ENCODE results near the gene TAS1R3.
"Not testable (repeated sequence)": the region's sequence is repeated elsewhere in the genome, so short reads cannot be mapped to it uniquely, and the experiment has no call there.

Gene TAS1R3

DNA sequence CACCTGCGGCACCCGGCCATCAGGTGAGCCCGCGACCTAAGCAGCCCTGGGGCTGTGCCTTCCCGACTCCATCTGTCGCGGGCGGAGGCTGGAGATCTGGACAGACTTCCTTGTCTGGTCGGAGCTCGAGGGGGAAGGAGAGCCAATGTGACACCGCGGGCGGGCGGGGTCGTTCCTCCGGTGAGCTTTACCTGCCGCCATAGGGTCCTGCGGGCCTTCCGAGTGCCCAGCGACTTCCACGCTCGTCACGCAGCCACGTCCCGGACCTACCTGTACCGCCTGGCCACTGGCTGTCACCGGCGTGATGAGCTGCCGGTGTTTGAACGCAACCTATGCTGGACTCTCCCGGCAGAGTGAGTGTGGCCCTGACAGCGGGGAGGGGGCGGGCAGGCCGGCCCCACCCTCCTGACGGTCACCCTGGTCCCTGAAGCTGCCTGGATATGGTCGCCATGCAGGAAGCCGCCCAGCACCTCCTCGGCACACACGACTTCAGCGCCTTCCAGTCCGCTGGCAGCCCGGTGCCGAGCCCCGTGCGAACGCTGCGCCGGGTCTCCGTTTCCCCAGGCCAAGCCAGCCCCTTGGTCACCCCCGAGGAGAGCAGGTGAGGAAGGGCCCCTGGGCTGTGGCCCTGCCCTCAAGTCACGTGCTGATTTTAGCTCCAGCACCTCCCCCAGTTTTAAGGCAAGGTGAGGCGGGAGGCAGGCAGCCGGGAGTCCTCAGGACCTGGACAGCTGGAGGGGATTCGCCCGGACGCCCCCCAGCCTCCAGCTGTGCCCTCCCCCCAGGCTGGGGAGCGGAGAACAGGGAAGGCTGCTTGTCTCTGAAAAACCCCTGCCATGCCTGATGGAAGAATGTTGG is 21.6 kb upstream of the TAS1R3 start:
- no peak for DNase-seq

DNA sequence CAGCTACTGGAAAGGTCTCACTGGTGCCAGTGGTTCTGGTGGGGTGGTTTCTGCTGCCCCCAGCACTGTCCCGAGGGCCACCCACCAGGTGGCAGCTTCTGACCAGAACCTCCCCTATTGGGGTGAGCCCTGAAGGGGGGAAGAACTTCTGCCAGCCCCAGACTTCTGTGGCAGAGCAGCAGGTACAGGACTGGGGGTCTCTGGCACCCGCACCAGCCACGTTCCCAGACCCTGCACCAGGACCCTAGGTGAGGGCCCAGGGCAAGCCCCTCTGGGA is 21.0 kb upstream of the TAS1R3 start:
- no peak for DNase-seq

DNA sequence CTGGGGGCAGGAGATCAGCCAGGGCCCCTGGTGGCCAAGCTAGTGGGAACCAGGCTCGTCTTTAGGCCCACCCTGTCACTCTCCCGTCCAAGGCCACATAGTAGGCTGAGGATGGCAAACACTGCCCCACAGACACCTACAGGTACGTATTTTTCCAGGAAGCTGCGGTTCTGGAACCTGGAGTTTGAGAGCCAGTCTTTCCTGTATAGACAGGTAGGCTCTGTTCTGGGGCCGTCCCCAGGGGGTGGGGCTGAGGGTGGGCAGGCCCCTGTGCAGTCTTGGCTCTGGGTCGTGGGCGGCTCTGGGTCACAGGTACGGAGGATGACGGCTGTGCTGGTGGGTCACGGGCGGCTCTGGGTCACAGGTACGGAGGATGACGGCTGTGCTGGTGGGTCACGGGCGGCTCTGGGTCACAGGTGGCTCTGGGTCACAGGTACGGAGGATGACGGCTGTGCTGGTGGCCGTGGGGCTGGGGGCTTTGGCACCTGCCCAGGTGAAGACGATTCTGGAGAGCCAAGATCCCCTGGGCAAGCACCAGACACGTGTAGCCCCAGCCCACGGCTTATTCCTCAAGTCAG is 20.5 kb upstream of the TAS1R3 start:
- DNase-seq = no peak

GRCh38 chr1:1311107-1312104 is 19.7 kb upstream of the TAS1R3 start:
- DNase-seq = no peak

- DNase-seq = no peak
These were observed 18.4 kb upstream of the TAS1R3 start for GRCh38 chr1:1312450-1313314.

GRCh38 chr1:1313500-1314236 is 17.4 kb upstream of the TAS1R3 start:
- no peak for DNase-seq

GRCh38 chr1:1314237-1314586 is 16.9 kb upstream of the TAS1R3 start:
- no peak for DNase-seq

DNA sequence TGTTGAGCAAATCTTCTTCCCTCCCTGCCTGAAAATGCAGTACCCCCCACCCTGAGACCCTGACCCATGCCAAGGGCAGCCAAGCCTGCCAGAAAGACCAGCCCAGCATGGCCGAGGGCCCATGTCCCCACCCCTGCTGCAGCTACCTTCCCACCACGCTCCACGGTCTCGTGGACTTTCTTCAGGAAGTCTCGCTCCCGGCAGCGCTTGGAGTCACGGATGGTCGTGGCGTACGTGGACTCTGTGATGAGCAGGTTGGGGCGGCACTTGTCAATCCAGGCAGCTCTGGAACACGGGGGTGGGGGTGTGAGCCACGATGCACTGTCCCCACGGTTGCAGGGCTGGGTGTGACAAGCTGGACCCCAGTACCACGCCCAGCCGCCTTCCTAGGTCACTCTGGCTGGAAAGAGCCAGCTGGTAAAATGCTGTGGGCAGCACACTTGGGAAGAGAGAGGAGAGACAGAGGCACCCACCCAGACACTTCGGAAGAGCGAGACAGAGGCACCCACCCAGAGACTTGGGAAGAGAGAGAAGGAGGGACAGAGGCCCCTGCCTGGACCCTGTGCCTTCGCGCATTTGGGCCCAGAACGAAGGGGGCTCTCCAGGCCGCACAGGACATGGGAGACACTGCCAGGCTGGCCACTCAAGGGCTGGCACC is 16.3 kb upstream of the TAS1R3 start:
- no peak for DNase-seq

DNA sequence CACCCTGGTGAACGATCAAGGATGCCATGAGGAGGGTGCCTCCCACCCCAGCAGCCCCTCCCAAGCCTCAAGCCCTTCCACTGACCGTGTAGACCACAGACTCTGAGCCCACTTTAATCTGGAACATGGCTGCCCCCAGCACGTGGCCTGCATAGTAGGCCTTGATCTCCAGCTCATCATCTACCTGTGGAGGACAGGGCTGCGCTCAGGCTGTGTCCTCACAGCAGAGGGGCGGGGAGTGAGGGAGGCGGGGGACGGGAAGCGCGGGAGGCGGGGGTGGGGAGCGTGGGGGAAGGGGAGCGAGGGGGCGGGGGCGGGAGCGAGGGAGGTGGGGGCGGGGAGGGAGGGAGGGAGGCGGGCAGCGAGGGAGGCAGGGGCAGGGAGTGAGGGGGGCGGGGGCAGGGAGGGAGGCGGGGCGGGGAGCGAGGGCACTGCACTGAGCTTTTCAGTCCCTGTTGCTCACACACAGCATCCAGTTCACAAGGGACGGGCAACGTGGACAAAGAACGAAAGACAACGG is 15.6 kb upstream of the TAS1R3 start:
- no peak for DNase-seq

- not testable (repeated sequence) for DNase-seq
These were observed 14.9 kb upstream of the TAS1R3 start for GRCh38 chr1:1316199-1316598.

DNA sequence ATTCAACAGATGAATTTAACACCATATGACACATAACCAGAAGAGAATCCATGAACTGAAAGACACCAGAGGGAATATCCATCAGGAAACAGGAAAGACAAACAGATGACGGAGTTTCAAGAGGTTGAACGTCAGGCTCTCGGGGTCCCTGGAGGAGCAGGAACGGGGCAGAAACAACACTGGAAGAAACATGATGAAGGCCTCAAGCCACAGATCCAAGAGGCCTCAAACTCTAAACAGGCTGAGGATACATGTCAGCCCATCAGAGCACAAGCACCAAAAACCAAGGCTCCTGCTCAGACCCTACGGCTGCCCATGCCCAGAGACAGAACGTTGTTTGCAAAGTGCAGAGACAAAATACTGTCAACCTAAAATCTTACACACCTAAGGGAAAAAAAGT is 13.7 kb upstream of the TAS1R3 start:
- no peak for DNase-seq

DNA sequence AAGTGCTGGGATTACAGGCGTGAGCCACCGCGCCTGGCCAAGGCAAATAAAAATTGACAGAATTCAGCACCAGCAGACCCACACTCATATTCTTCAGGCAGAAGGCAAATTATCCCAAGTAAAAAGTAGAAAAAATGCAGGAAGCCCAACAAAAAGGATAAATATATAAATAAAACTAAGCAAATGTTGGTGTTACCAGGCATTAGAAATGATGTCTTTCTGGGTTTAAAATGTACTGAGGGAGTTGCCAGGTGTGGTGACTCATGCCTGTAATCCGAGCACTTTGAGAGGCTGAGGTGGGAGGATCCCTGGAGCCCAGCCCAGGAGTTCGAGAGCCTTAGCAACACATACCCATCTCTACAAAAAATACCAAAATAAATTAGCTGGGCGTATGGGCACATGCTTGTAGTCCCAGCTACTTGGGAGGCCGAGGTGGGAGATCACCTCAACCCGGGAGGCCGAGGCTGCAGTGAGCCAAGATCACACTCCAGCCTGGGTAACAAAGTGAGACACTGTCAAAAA is 12.9 kb upstream of the TAS1R3 start:
- DNase-seq = no peak

DNA sequence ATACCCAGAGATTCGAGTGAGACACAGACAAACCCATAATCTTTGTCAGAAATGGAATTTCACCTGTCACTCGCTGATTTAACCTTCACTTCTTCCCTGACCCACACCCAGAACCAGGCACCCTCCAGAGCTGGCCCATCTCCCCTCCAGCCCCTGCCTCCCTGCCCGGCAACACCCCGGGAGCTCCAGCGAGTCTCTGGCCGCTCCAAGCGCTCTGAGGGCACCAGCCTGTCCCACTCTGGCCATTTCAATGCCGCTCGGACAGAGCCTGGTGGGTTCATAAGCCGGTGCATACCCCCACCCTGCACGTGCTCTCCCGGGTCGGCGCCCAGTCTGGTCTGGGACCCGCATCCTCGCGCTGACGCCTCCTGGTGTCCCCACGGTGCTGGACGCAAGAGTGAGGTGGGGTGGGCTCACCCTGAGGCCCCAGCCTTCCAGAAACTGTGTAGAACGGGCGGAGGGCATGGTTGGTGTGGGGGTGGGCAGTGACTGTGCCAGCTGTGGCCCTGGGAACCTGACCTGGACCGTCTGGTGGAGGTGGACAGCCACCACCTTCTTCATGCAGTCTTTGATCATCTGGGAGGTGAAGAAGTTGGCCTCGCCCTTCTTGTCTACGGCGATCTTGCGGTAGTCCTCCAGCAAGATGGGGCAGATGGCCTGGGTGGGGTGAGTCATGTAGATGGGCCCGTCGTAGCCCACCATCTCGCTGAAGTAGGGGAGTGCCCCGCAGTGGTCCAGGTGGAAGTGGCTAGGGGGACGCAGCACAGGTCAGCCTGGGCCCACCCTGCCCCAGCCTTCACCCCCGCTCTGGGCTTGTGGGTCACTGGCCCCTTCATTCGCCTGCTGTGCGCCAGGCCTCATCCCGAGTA is 12.1 kb upstream of the TAS1R3 start:
- no peak for DNase-seq

DNA sequence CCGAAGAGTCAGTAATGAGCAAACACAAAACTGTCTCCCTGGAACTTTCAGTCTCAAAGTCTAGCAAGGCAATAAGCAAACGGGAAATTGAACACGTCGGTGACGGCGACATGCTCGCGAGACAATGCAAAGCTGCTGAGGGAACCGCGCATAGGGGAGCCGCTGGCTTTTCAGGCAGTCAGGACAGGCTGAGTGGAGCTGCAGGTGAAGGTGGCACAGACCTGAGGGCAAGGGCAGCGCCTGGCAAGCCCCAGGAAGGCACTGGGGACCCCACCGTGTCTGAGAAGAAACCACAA is 11.5 kb upstream of the TAS1R3 start:
- DNase-seq = no peak

GRCh38 chr1:1320666-1321448 is 10.2 kb upstream of the TAS1R3 start:
- no peak for DNase-seq

GRCh38 chr1:1321477-1321876 is 9.6 kb upstream of the TAS1R3 start:
- no peak for DNase-seq

- DNase-seq = no peak
These were observed 8.7 kb upstream of the TAS1R3 start for GRCh38 chr1:1322418-1322817.

DNA sequence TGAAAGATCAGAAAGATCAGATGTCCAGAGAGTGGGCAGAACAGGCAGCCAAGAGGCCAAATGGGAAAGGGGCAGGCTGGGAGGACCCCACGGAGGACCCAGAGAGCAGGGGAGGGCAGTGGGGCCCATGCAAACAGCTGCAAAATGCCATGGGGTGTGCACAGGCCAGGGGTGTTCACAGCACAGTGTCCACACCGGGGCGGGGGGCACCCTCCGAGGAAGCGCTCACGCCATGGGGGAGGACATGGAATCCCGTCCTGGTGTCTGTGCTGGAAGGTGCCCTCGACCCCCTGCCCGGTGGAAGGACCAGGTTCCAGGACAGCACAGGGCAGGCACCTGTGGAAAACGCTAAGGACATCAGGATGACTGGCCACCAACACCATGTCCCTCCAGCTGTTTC is 8.1 kb upstream of the TAS1R3 start:
- no peak for DNase-seq

GRCh38 chr1:1324084-1324523 is 7.0 kb upstream of the TAS1R3 start:
- no peak for DNase-seq
